HL-60 (cell line): ENCODE results near the gene SH3D19.

ENCODE experiments used
- DNase-seq, 2 experiments: peaks; one replicate each; pipeline ENCODE4 v3.0.0-alpha.2; 2010 to 2020; ENCODE audit warnings: low read depth in 1 of 2, low spot score in 1 of 2
- H3K27ac ChIP-seq: fragments of 250-450 bp; sonication (Bioruptor Pico); replicated peaks from 2 replicates; pipeline ENCODE4 v1.5.1; 2020; ENCODE audit warnings: mild to moderate bottlenecking, moderate library complexity
- H3K27me3 ChIP-seq: fragments of 250-450 bp; sonication (Bioruptor Pico); 2 replicates; pipeline ENCODE4 v1.5.1; 2021; ENCODE audit warnings: mild to moderate bottlenecking, moderate library complexity; ENCODE audit not compliant: insufficient read depth, poor library complexity, severe bottlenecking
- H3K4me3 ChIP-seq: replicated peaks from 2 replicates; pipeline ENCODE4 v1.5.1; 2011; ENCODE audit warnings: mild to moderate bottlenecking, control low read depth, low read length; ENCODE audit not compliant: insufficient read depth
- GABPA ChIP-seq: IDR thresholded peaks from 2 replicates; pipeline ENCODE4 v1.6.1; 2012; ENCODE audit warnings: low read depth
- POLR2AphosphoS5 ChIP-seq: IDR thresholded peaks from 2 replicates; pipeline ENCODE4 v1.6.1; 2012; ENCODE audit warnings: low read depth
- SPI1 ChIP-seq: IDR thresholded peaks from 2 replicates; pipeline ENCODE4 v1.6.1; 2012; ENCODE audit warnings: low read depth, mild to moderate bottlenecking, borderline replicate concordance
- TF ChIP-seq, protein P1 (sequence below): IDR thresholded peaks from 2 replicates; pipeline ENCODE4 v1.6.1; 2012; ENCODE audit warnings: low read depth; ENCODE audit not compliant: insufficient replicate concordance
- TF ChIP-seq, protein P2 (sequence below): IDR thresholded peaks from one replicate; pipeline ENCODE4 v1.5.1; 2011; ENCODE audit warnings: low read length, control low read depth, inconsistent platforms; ENCODE audit not compliant: insufficient read depth

The SH3D19 gene

DNA sequence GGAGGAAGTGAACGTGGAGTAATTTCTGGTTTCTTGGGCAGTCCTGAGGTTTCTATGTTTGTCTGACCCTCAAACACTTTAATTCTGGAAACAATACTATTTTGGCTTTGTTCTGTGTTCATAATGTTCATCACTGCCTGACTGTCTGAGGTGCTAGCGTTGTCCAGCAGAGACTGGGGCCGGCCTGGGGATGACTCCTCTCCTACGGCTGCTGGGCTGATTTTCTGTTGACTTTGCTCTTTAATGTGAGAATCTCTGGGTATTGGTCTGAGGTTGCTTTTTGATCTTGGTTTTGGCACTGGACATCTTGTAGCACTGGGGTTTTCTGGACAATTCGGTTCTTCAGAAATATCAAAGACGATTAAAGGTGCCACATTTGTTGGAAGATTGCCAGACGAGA is 150.2 kb downstream of the SH3D19 start:
- no peak overlapping the region for H3K4me3 ChIP-seq
- DNase-seq, result no peak
- peaks cover 3% of the 10 kb centered on the region for H3K27me3 ChIP-seq
- TF ChIP-seq, protein P1, sequence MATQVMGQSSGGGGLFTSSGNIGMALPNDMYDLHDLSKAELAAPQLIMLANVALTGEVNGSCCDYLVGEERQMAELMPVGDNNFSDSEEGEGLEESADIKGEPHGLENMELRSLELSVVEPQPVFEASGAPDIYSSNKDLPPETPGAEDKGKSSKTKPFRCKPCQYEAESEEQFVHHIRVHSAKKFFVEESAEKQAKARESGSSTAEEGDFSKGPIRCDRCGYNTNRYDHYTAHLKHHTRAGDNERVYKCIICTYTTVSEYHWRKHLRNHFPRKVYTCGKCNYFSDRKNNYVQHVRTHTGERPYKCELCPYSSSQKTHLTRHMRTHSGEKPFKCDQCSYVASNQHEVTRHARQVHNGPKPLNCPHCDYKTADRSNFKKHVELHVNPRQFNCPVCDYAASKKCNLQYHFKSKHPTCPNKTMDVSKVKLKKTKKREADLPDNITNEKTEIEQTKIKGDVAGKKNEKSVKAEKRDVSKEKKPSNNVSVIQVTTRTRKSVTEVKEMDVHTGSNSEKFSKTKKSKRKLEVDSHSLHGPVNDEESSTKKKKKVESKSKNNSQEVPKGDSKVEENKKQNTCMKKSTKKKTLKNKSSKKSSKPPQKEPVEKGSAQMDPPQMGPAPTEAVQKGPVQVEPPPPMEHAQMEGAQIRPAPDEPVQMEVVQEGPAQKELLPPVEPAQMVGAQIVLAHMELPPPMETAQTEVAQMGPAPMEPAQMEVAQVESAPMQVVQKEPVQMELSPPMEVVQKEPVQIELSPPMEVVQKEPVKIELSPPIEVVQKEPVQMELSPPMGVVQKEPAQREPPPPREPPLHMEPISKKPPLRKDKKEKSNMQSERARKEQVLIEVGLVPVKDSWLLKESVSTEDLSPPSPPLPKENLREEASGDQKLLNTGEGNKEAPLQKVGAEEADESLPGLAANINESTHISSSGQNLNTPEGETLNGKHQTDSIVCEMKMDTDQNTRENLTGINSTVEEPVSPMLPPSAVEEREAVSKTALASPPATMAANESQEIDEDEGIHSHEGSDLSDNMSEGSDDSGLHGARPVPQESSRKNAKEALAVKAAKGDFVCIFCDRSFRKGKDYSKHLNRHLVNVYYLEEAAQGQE, result no peak
- TF ChIP-seq GABPA (no peak), SPI1 (no peak), POLR2AphosphoS5 (no peak)
- TF ChIP-seq, protein P2, sequence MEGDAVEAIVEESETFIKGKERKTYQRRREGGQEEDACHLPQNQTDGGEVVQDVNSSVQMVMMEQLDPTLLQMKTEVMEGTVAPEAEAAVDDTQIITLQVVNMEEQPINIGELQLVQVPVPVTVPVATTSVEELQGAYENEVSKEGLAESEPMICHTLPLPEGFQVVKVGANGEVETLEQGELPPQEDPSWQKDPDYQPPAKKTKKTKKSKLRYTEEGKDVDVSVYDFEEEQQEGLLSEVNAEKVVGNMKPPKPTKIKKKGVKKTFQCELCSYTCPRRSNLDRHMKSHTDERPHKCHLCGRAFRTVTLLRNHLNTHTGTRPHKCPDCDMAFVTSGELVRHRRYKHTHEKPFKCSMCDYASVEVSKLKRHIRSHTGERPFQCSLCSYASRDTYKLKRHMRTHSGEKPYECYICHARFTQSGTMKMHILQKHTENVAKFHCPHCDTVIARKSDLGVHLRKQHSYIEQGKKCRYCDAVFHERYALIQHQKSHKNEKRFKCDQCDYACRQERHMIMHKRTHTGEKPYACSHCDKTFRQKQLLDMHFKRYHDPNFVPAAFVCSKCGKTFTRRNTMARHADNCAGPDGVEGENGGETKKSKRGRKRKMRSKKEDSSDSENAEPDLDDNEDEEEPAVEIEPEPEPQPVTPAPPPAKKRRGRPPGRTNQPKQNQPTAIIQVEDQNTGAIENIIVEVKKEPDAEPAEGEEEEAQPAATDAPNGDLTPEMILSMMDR, result no peak
- H3K27ac ChIP-seq, result no peak overlapping the region

DNA sequence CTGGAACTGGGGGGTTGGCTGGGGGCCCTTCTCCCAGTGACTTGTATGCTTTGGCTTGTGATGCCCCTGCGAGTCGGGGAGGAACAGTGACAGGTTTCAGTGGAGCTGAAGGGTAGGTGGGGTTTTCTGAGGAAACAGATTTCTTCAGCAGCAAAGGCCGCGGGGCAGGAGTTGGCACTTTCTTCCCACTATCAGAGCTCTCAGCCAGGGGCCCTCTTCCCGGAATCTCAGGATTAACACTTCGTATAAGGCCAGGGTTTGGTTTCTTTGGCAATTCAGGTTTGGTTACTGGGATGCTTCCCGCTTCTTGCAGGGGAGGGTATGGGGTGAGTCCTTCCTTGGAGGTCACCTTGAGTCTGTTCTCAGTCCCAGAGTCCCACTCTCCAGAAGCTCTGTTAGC is 150.6 kb downstream of the SH3D19 start:
- no peak for DNase-seq
- Histone ChIP-seq H3K4me3 (no peak overlapping the region), H3K27me3 (peaks cover 3% of the 10 kb centered on the region), H3K27ac (no peak overlapping the region)
- TF ChIP-seq, protein P2, result no peak
- no peak for TF ChIP-seq SPI1

DNA sequence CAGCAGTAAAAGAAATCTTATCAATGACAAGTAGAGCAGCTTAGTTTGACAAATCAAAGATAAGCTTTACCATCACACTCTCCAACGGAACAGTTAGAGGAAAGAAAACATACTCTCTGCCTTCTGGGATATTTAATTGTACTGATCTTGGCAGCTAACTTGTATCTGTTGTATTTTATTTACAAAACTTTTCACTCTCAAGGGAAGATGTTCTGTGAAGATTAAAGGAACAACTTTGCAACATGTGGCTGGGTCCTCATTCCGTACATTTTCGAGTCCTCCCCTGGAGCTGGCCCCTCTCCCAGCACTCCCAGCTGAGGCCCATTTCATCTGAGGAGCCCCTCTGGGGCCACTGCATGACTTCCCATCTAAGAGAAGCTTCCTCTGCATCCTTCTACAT is 151.5 kb downstream of the SH3D19 start:
- TF ChIP-seq SPI1 (no peak), GABPA (no peak), POLR2AphosphoS5 (no peak)
- TF ChIP-seq, protein P1, result no peak
- TF ChIP-seq, protein P2, result no peak
- DNase-seq, result no peak

DNA sequence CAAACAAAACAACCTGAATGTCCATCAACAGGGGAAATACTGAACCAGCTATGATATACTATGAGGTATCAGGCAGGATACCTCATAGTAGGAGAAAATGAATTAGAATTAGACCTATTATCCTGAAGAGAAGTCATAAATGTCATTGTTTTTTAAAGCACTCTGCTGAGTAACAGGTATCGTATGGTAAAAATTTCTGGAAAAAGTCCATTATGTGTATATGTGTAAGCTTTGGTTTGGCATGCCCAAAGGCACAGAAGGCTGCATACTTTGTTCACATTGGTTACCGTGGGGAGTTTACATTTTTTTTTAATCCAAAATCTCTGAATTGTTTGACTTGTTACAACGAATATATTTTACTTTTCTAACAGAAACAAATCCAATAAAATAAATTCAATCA is 155.5 kb downstream of the SH3D19 start:
- H3K4me3 ChIP-seq, result no peak overlapping the region
- TF ChIP-seq, protein P1, result no peak
- TF ChIP-seq GABPA, result no peak
- TF ChIP-seq SPI1, result no peak
- TF ChIP-seq, protein P2, result no peak
- no peak for TF ChIP-seq POLR2AphosphoS5
- no peak for DNase-seq
- H3K27me3 ChIP-seq, result no peaks in the 10 kb centered on the region
- no peak overlapping the region for H3K27ac ChIP-seq

More for the DNA sequence above, 151.5 kb downstream of the SH3D19 start:
- Histone ChIP-seq H3K27me3 (no peaks in the 10 kb centered on the region), H3K27ac (no peak overlapping the region), H3K4me3 (no peak overlapping the region)
